SK-N-SH treated with all-trans-retinoic acid at 6 μM for 48 hours (cell line): ENCODE measurements around the gene TANGO6.

Source experiments
- ATAC-seq: fragments of 200-7000 bp; cut with Tn5 transposase; 3 replicates; pipeline ENCODE4 v1.9.1; 2020; ENCODE audit warnings: mild to moderate bottlenecking, moderate library complexity
- ARNTL ChIP-seq: fragments of 450-650 bp; formaldehyde crosslinking; IDR thresholded peaks from 2 replicates; pipeline ENCODE4 v1.5.0; 2020; ENCODE audit warnings: low read depth, mild to moderate bottlenecking, moderate library complexity, borderline replicate concordance
- BACH2 ChIP-seq: fragments of 250-450 bp; sonication (Bioruptor Pico); IDR thresholded peaks from 2 replicates; pipeline ENCODE4 v1.9.0; 2021; ENCODE audit warnings: mild to moderate bottlenecking, borderline replicate concordance
- GLIS3 ChIP-seq: fragments of 250-450 bp; sonication (Bioruptor Pico); IDR thresholded peaks from 2 replicates; pipeline ENCODE4 v1.5.0; 2020; ENCODE audit warnings: mild to moderate bottlenecking, moderate library complexity
- ISL1 ChIP-seq: fragments of 250-450 bp; sonication (Bioruptor Pico); IDR thresholded peaks from 2 replicates; pipeline ENCODE4 v2.1.2; 2022; ENCODE audit warnings: mild to moderate bottlenecking, moderate library complexity
- POU6F1 ChIP-seq: fragments of 250-450 bp; sonication (Bioruptor Pico); IDR thresholded peaks from 2 replicates; pipeline ENCODE4 v1.8.0; 2021; ENCODE audit warnings: low read depth, mild to moderate bottlenecking, moderate library complexity, borderline replicate concordance
- PPARA ChIP-seq: fragments of 250-450 bp; sonication (Bioruptor Pico); IDR thresholded peaks from 2 replicates; pipeline ENCODE4 v1.5.0; 2020; ENCODE audit warnings: mild to moderate bottlenecking, borderline replicate concordance
- RARB ChIP-seq: fragments of 250-450 bp; sonication (Bioruptor Pico); IDR thresholded peaks from 2 replicates; pipeline ENCODE4 v1.8.0; 2021; ENCODE audit warnings: mild to moderate bottlenecking, moderate library complexity
- SNAI2 ChIP-seq: fragments of 250-450 bp; sonication (Bioruptor Pico); IDR thresholded peaks from 2 replicates; pipeline ENCODE4 v1.5.0; 2020; ENCODE audit warnings: mild to moderate bottlenecking, moderate library complexity
- TCF4 ChIP-seq: fragments of 250-450 bp; sonication (Bioruptor Pico); IDR thresholded peaks from 2 replicates; pipeline ENCODE4 v1.8.0; 2021; ENCODE audit warnings: mild to moderate bottlenecking, moderate library complexity, borderline replicate concordance
- TOX ChIP-seq: fragments of 250-450 bp; sonication (Bioruptor Pico); IDR thresholded peaks from 2 replicates; pipeline ENCODE4 v1.8.0; 2021; ENCODE audit warnings: mild to moderate bottlenecking, moderate library complexity, borderline replicate concordance
- TSHZ2 ChIP-seq: fragments of 250-450 bp; sonication (Bioruptor Pico); IDR thresholded peaks from 2 replicates; pipeline ENCODE4 v1.5.0; 2020; ENCODE audit warnings: mild to moderate bottlenecking, moderate library complexity
- ZC3H10 ChIP-seq: fragments of 250-450 bp; sonication (Bioruptor Pico); IDR thresholded peaks from 2 replicates; pipeline ENCODE4 v1.5.1; 2021; ENCODE audit warnings: mild to moderate bottlenecking, moderate library complexity
- ZFP3 ChIP-seq: fragments of 250-450 bp; sonication (Bioruptor Pico); IDR thresholded peaks from 2 replicates; pipeline ENCODE4 v1.5.0; 2020; ENCODE audit warnings: mild to moderate bottlenecking, moderate library complexity
- ZNF565 ChIP-seq: fragments of 450-650 bp; formaldehyde crosslinking; conservative IDR thresholded peaks from 2 replicates; pipeline ENCODE4 v1.5.0; 2020; ENCODE audit warnings: low read depth, mild to moderate bottlenecking, moderate library complexity
- ZNF70 ChIP-seq: fragments of 450-650 bp; formaldehyde crosslinking; IDR thresholded peaks from 2 replicates; pipeline ENCODE4 v1.5.0; 2020; ENCODE audit warnings: mild to moderate bottlenecking, moderate library complexity
- ZNF8 ChIP-seq: fragments of 450-650 bp; formaldehyde crosslinking; IDR thresholded peaks from 2 replicates; pipeline ENCODE4 v1.5.0; 2020; ENCODE audit warnings: mild to moderate bottlenecking, moderate library complexity
- TF ChIP-seq, protein P1 (sequence below): fragments of 250-450 bp; sonication (Bioruptor Pico); IDR thresholded peaks from 2 replicates; pipeline ENCODE4 v1.8.0; 2020; ENCODE audit warnings: mild to moderate bottlenecking, moderate library complexity, borderline replicate concordance
- TF ChIP-seq, protein P2 (sequence below): fragments of 250-450 bp; sonication (Bioruptor Pico); IDR thresholded peaks from 2 replicates; pipeline ENCODE4 v1.5.1; 2021; ENCODE audit warnings: mild to moderate bottlenecking, moderate library complexity
- TF ChIP-seq, protein P3 (sequence below): fragments of 250-450 bp; sonication (Bioruptor Pico); IDR thresholded peaks from 2 replicates; pipeline ENCODE4 v1.5.1; 2020; ENCODE audit warnings: low read depth, mild to moderate bottlenecking, moderate library complexity

TANGO6 gene

GRCh38 chr16:69111216-69111875, 268.0 kb downstream of the TANGO6 start:
- no peak for ATAC-seq
- TF ChIP-seq TOX: no peak
- no peak for TF ChIP-seq SNAI2 (CRISPR knock-in tag)
- TF ChIP-seq ZNF8 (CRISPR knock-in tag): no peak
- TF ChIP-seq ISL1: no peak
- TF ChIP-seq TCF4 (CRISPR knock-in tag): no peak

DNA sequence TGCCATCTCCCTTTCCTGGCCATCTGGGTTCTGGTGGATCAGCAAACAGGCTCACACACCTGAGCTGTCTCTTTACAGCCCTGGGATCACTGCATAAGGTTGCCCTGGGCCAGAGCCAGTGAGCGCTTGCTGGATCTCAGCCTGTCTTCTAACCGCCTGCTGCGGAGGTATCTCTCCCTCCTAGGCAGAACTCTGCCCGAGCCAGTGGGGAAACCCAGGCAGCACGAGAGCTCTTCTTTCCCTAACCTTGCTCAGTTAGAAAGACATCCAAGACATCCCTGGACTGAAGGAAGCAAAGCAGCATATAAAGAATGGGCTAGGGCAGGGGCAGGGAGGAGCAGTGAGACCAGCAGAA, 268.5 kb downstream of the TANGO6 start:
- TF ChIP-seq, protein P1, sequence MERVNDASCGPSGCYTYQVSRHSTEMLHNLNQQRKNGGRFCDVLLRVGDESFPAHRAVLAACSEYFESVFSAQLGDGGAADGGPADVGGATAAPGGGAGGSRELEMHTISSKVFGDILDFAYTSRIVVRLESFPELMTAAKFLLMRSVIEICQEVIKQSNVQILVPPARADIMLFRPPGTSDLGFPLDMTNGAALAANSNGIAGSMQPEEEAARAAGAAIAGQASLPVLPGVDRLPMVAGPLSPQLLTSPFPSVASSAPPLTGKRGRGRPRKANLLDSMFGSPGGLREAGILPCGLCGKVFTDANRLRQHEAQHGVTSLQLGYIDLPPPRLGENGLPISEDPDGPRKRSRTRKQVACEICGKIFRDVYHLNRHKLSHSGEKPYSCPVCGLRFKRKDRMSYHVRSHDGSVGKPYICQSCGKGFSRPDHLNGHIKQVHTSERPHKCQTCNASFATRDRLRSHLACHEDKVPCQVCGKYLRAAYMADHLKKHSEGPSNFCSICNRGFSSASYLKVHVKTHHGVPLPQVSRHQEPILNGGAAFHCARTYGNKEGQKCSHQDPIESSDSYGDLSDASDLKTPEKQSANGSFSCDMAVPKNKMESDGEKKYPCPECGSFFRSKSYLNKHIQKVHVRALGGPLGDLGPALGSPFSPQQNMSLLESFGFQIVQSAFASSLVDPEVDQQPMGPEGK (CRISPR knock-in tag): no peak
- TF ChIP-seq TOX (no peak), PPARA (CRISPR knock-in tag) (no peak), GLIS3 (CRISPR knock-in tag) (no peak), POU6F1 (CRISPR knock-in tag) (no peak), ISL1 (no peak)
- TF ChIP-seq, protein P2, sequence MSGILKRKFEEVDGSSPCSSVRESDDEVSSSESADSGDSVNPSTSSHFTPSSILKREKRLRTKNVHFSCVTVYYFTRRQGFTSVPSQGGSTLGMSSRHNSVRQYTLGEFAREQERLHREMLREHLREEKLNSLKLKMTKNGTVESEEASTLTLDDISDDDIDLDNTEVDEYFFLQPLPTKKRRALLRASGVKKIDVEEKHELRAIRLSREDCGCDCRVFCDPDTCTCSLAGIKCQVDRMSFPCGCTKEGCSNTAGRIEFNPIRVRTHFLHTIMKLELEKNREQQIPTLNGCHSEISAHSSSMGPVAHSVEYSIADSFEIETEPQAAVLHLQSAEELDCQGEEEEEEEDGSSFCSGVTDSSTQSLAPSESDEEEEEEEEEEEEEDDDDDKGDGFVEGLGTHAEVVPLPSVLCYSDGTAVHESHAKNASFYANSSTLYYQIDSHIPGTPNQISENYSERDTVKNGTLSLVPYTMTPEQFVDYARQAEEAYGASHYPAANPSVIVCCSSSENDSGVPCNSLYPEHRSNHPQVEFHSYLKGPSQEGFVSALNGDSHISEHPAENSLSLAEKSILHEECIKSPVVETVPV (CRISPR knock-in tag): no peak
- no peak for ATAC-seq

GRCh38 chr16:69112285-69113129, 269.2 kb downstream of the TANGO6 start:
- ATAC-seq: peak; percentile 80
- TF ChIP-seq ZNF70 (CRISPR knock-in tag) (no peak), RARB (no peak), BACH2 (no peak), ZNF565 (CRISPR knock-in tag) (no peak), ZC3H10 (CRISPR knock-in tag) (no peak), ZFP3 (no peak), ISL1 (no peak), SNAI2 (CRISPR knock-in tag) (no peak), ARNTL (no peak), TSHZ2 (CRISPR knock-in tag) (no peak)
- TF ChIP-seq, protein P2 (CRISPR knock-in tag): no peak
- TF ChIP-seq, protein P3, sequence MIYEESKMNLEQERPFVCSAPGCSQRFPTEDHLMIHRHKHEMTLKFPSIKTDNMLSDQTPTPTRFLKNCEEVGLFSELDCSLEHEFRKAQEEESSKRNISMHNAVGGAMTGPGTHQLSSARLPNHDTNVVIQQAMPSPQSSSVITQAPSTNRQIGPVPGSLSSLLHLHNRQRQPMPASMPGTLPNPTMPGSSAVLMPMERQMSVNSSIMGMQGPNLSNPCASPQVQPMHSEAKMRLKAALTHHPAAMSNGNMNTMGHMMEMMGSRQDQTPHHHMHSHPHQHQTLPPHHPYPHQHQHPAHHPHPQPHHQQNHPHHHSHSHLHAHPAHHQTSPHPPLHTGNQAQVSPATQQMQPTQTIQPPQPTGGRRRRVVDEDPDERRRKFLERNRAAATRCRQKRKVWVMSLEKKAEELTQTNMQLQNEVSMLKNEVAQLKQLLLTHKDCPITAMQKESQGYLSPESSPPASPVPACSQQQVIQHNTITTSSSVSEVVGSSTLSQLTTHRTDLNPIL (CRISPR knock-in tag): no peak
